A549 (cell line): ENCODE measurements around the gene CBFB. TPM values are rescaled to one million over a fixed set of nuclear protein-coding genes. Genes with fewer than 3 reads are reported as not detected.

ENCODE experiments used
- ATAC-seq, 2 experiments: fragments of 200-7000 bp in 1 of 2; fragments of >200 bp in 1 of 2; cut with Nextera tagmentation in 1 of 2; cut with Tn5 transposase in 1 of 2; 3 replicates each; pipeline versions ENCODE4 v1.8.0 to v1.9.1; 2018 to 2020; ENCODE audit warnings: mild to moderate bottlenecking in 1 of 2, moderate library complexity in 1 of 2
- CTCF ChIA-PET: fragments of 300-600 bp; sonication (Branson Sonifier 250); formaldehyde crosslinking; extraction: SDS; loops from one replicate; lab custom pipeline; 2021; ENCODE audit warnings: antibody characterized with exemption, inconsistent platforms; lab: Yijun Ruan, JAX
- POLR2A ChIA-PET: fragments of 350-600 bp; formaldehyde crosslinking; extraction: SDS; loops from one replicate; lab custom pipeline; 2021; ENCODE audit warnings: antibody characterized with exemption, inconsistent platforms; lab: Yijun Ruan, JAX
- DNase-seq, 2 experiments: peaks; one replicate each; pipeline versions ENCODE4 v3.0.0 to v3.0.0-alpha.2; 2011 to 2016; ENCODE audit warnings: low read depth in 1 of 2, low spot score in 1 of 2
- FAIRE-seq: peaks from 2 replicates; lab custom pipeline; 2011; peaks lifted over from hg19 to GRCh38; lab: Jason Lieb, UNC
- H3K27ac ChIP-seq, 2 experiments: fragments of >200 bp; sonication (Bioruptor Twin); formaldehyde crosslinking; 3 replicates each; pipeline ENCODE4 v1.5.1; 2016 to 2017
- H3K4me1 ChIP-seq: fragments of >200 bp; sonication (Bioruptor Twin); formaldehyde crosslinking; 3 replicates; pipeline ENCODE4 v1.6.1; 2016
- H3K4me2 ChIP-seq: fragments of >200 bp; sonication (Bioruptor Twin); formaldehyde crosslinking; 3 replicates; pipeline ENCODE4 v1.6.1; 2016
- H3K4me3 ChIP-seq: fragments of >200 bp; sonication (Bioruptor Twin); formaldehyde crosslinking; 3 replicates; pipeline ENCODE4 v1.5.1; 2016
- H3K9me3 ChIP-seq: fragments of >200 bp; sonication (Bioruptor Twin); formaldehyde crosslinking; 3 replicates; pipeline ENCODE4 v1.6.1; 2016
- BHLHE40 ChIP-seq: IDR thresholded peaks from 2 replicates; pipeline ENCODE4 v1.6.1; 2012; ENCODE audit warnings: low read depth, low read length, inconsistent platforms
- CHD2 ChIP-seq: fragments of 150-350 bp; IDR thresholded peaks from 2 replicates; pipeline ENCODE4 v1.6.1; 2014; ENCODE audit warnings: low read length; ENCODE audit not compliant: partially characterized antibody
- CTCF ChIP-seq: fragments of >200 bp; sonication (Bioruptor Twin); formaldehyde crosslinking; IDR thresholded peaks from 3 replicates; pipeline ENCODE4 v1.5.1; 2016
- E2F6 ChIP-seq: IDR thresholded peaks from 2 replicates; pipeline ENCODE4 v1.6.1; 2012; ENCODE audit warnings: low read depth, borderline replicate concordance
- EHF ChIP-seq: fragments of 250-450 bp; sonication (Bioruptor Pico); IDR thresholded peaks from 2 replicates; pipeline ENCODE4 v1.5.0; 2020; ENCODE audit warnings: mild to moderate bottlenecking
- FOSB ChIP-seq: fragments of 250-450 bp; sonication (Bioruptor Pico); IDR thresholded peaks from 2 replicates; pipeline ENCODE4 v1.5.0; 2020; ENCODE audit warnings: mild to moderate bottlenecking, moderate library complexity
- FOSL2 ChIP-seq, 2 experiments: fragments of 450-650 bp in 1 of 2; fragments of >200 bp in 1 of 2; sonication (Bioruptor Twin) in 1 of 2; formaldehyde crosslinking; IDR thresholded peaks; 2 replicates each; pipeline versions ENCODE4 v1.5.0 to v1.6.1; 2016 to 2020; ENCODE audit warnings: mild to moderate bottlenecking in 1 of 2, moderate library complexity in 1 of 2
- GATA3 ChIP-seq: IDR thresholded peaks from 2 replicates; pipeline ENCODE4 v1.6.1; 2012; ENCODE audit warnings: borderline replicate concordance
- HDAC2 ChIP-seq: fragments of 200-600 bp; sonication (generic); IDR thresholded peaks from 2 replicates; pipeline ENCODE4 v1.6.1; 2016
- HMGXB4 ChIP-seq: fragments of 250-450 bp; sonication (Bioruptor Pico); IDR thresholded peaks from 2 replicates; pipeline ENCODE4 v1.5.0; 2021; ENCODE audit warnings: mild to moderate bottlenecking, moderate library complexity, borderline replicate concordance
- HOXB5 ChIP-seq: fragments of 250-450 bp; sonication (Bioruptor Pico); IDR thresholded peaks from 2 replicates; pipeline ENCODE4 v1.5.0; 2020; ENCODE audit warnings: mild to moderate bottlenecking, moderate library complexity
- JUN ChIP-seq, 2 experiments: fragments of >200 bp; sonication (Bioruptor Twin); formaldehyde crosslinking; IDR thresholded peaks; 2 replicates in 1 of 2; 3 replicates in 1 of 2; pipeline ENCODE4 v1.6.1; 2016 to 2017
- MAX ChIP-seq: IDR thresholded peaks from 2 replicates; pipeline ENCODE4 v1.6.1; 2012
- NPAS2 ChIP-seq: fragments of 250-450 bp; sonication (Bioruptor Pico); IDR thresholded peaks from 2 replicates; pipeline ENCODE4 v1.8.0; 2022; ENCODE audit warnings: mild to moderate bottlenecking, moderate library complexity, borderline replicate concordance
- PHF8 ChIP-seq: fragments of 200-600 bp; sonication (generic); IDR thresholded peaks from 2 replicates; pipeline ENCODE4 v1.6.1; 2016; ENCODE audit warnings: low read depth, mild to moderate bottlenecking, antibody characterized with exemption, moderate library complexity, borderline replicate concordance
- POLR2A ChIP-seq: IDR thresholded peaks from 2 replicates; pipeline ENCODE4 v1.6.1; 2012; ENCODE audit warnings: mild to moderate bottlenecking, low read length
- RAD21 ChIP-seq, 2 experiments: fragments of >200 bp in 1 of 2; sonication (Bioruptor Twin) in 1 of 2; formaldehyde crosslinking in 1 of 2; IDR thresholded peaks in 1 of 2; conservative IDR thresholded peaks in 1 of 2; 2 replicates in 1 of 2; 3 replicates in 1 of 2; pipeline ENCODE4 v1.6.1; 2012 to 2018; ENCODE audit warnings: inconsistent platforms in 1 of 2
- RFX5 ChIP-seq: fragments of 450-650 bp; IDR thresholded peaks from 2 replicates; pipeline ENCODE4 v1.7.1; 2014; ENCODE audit warnings: antibody characterized with exemption, mild to moderate bottlenecking, moderate library complexity
- SMC3 ChIP-seq: fragments of >200 bp; sonication (Bioruptor Twin); formaldehyde crosslinking; IDR thresholded peaks from 3 replicates; pipeline ENCODE4 v1.6.1; 2018; ENCODE audit warnings: inconsistent platforms
- SREBF2 ChIP-seq: fragments of 450-650 bp; IDR thresholded peaks from 2 replicates; pipeline ENCODE4 v1.6.1; 2014; ENCODE audit warnings: mild to moderate bottlenecking, moderate library complexity
- USF2 ChIP-seq: fragments of 450-650 bp; IDR thresholded peaks from 2 replicates; pipeline ENCODE4 v1.6.1; 2014; ENCODE audit warnings: antibody characterized with exemption
- WGBS: methylation state at CpG from one replicate; pipeline ENCODE4 v1.1.6; 2017; ENCODE audit errors: missing lambda C conversion rate; 5-methylcytosine and 5-hydroxymethylcytosine counted together
- polyA plus RNA-seq, 4 experiments: library from polyadenylated mRNA; depleted of rRNA in 3 of 4; stranded (reverse); fragments of >200 nt; fragmentation: RNase III in 1 of 4; extraction: RNeasy Plus Mini Kit Qiagen cat#74134 plus additional on column Dnase treatment in 1 of 4; gene quantifications; 2 replicates in 3 of 4; 3 replicates in 1 of 4; pipeline ENCODE4 v1.2.3, GENCODE V29; 2011 to 2017

Gene CBFB
- polyA plus RNA-seq, 2 of the 4 experiments (the other 2 are of a cell fraction), result 27.7 to 61.3 TPM

- no peak for TF ChIP-seq CHD2
- no peak for TF ChIP-seq HOXB5 (CRISPR knock-in tag)
- no peak for TF ChIP-seq FOSL2 (IDR thresholded peaks at IDR 0.05)
- no peak for TF ChIP-seq FOSL2 (CRISPR knock-in tag; IDR thresholded peaks at IDR 0.05)
- TF ChIP-seq NPAS2 (CRISPR knock-in tag), result no peak
Observed at GRCh38 chr16:67027046-67027445, 1.9 kb upstream of the CBFB start (continued).

GRCh38 chr16:67028167-67028695, 718 bp upstream of the CBFB start:
- Histone ChIP-seq H3K27ac (peak overlapping the region; percentile 72 to 93), H3K4me1 (peaks cover 12% of the 10 kb centered on the region), H3K9me3 (no peaks in the 10 kb centered on the region), H3K4me3 (peak overlapping the region; percentile 95), H3K4me2 (peak overlapping the region; percentile 78)
- no peak for FAIRE-seq
- no peak for DNase-seq
- ChIA-PET CTCF (interaction anchor here (0.9 to 3.9 kb wide), 9 partner anchors 11 to 134 kb away, joined by 3 to 47 read pairs (median 4); partner anchors contain the start of gene CES3), POLR2A (interaction anchor here (0.6 to 2.1 kb wide), 5 partner anchors 10 to 155 kb away, joined by 3 to 10 read pairs (median 4); no protein-coding TSS in a partner anchor)
- 49% methylated on average over 10 of the region's 10 CpGs for WGBS
- TF ChIP-seq CHD2, result no peak
- TF ChIP-seq EHF (CRISPR knock-in tag), result no peak
- no peak for TF ChIP-seq HDAC2
- no peak for TF ChIP-seq FOSL2 (IDR thresholded peaks at IDR 0.05)
- TF ChIP-seq FOSL2 (CRISPR knock-in tag; IDR thresholded peaks at IDR 0.05), result no peak
- no peak for TF ChIP-seq SREBF2
- TF ChIP-seq FOSB (CRISPR knock-in tag), result no peak
- no peak for TF ChIP-seq RAD21 (conservative IDR thresholded peaks at IDR 0.05 in 1 of 2, IDR thresholded peaks at IDR 0.05 in 1 of 2)
- no peak for TF ChIP-seq BHLHE40
- no peak for TF ChIP-seq RFX5
- TF ChIP-seq USF2, result no peak
- no peak for TF ChIP-seq POLR2A
- TF ChIP-seq SMC3, result no peak
- no peak for TF ChIP-seq NPAS2 (CRISPR knock-in tag)
- TF ChIP-seq MAX, result no peak
- no peak for ATAC-seq

- ChIA-PET CTCF (interaction anchor here (0.8 to 1.9 kb wide), 6 partner anchors 12 to 126 kb away, joined by 3 to 11 read pairs (median 4); no protein-coding TSS in a partner anchor), POLR2A (interaction anchor here (0.7 to 1.2 kb wide), 2 partner anchors 54 to 144 kb away, joined by 3 to 4 read pairs; no protein-coding TSS in a partner anchor)
- H3K27ac ChIP-seq, result peak overlapping the region; percentile 72 to 93
- H3K4me1 ChIP-seq, result peaks cover 12% of the 10 kb centered on the region
- 2% methylated on average over 37 of the region's 123 CpGs for WGBS
- no peak for FAIRE-seq
- no peaks in the 10 kb centered on the region for H3K9me3 ChIP-seq
- peak overlapping the region; percentile 99 for H3K4me2 ChIP-seq
- peak; percentile 36 to 45 for DNase-seq
- peak; percentile 27; the same call in 1 of the 2 replicates for TF ChIP-seq HMGXB4 (CRISPR knock-in tag)
- TF ChIP-seq MAX, result 0 out of 2 replicates have a peak, but pooled peaks have one; percentile 5
- TF ChIP-seq CTCF, result no peak
- peak; percentile 66 for TF ChIP-seq E2F6
- TF ChIP-seq GATA3, result no peak
- 0 out of 5 replicates have a peak, but pooled peaks have one; percentile 4 to 47 for TF ChIP-seq JUN (IDR thresholded peaks at IDR 0.05)
- peak; percentile 18; the same call in 1 of the 2 replicates for TF ChIP-seq POLR2A
- peak; percentile 74 for TF ChIP-seq PHF8
- peak overlapping the region; percentile 95 for H3K4me3 ChIP-seq
- ATAC-seq, result peak; percentile 59 to 61
Observed at GRCh38 chr16:67029254-67030096, 526 bp downstream of the CBFB start.
